HepG2 (cell line): ENCODE data around the gene FKBP14. TPM values are rescaled to one million over a fixed set of nuclear protein-coding genes. Genes with fewer than 3 reads are reported as not detected.

Experiments
- BHLHE40 ChIP-seq: IDR thresholded peaks from 2 replicates; pipeline ENCODE4 v1.6.1; 2011; ENCODE audit warnings: low read length, improper control_type of control experiment
- CCAR2 ChIP-seq: fragments of 200-400 bp; formaldehyde crosslinking; optimal IDR thresholded peaks from 2 replicates; pipeline ENCODE3; 2018; ENCODE audit warnings: low read depth, mild to moderate bottlenecking, low read length, moderate library complexity
- CENPX ChIP-seq: sonication (generic); formaldehyde crosslinking; IDR thresholded peaks from 2 replicates; pipeline ENCODE4 v1.9.0; 2021; ENCODE audit warnings: mild to moderate bottlenecking, missing genetic modification reagents, moderate library complexity
- CHD4 ChIP-seq: fragments of 200-600 bp; sonication (generic); IDR thresholded peaks from 2 replicates; pipeline ENCODE4 v1.7.0; 2017; ENCODE audit warnings: mild to moderate bottlenecking, low read length, borderline replicate concordance
- MYC ChIP-seq: sonication (generic); formaldehyde crosslinking; IDR thresholded peaks from 2 replicates; pipeline ENCODE4 v1.9.0; 2021; ENCODE audit warnings: missing genetic modification reagents, borderline replicate concordance
- NFYC ChIP-seq: IDR thresholded peaks from 2 replicates; pipeline ENCODE4 v1.6.1; 2016; ENCODE audit warnings: missing genetic modification reagents, missing compliant biosample characterization
- RBFOX2 ChIP-seq: fragments of 200-400 bp; formaldehyde crosslinking; IDR thresholded peaks from 2 replicates; pipeline ENCODE4 v1.6.1; 2017; ENCODE audit warnings: low read depth, mild to moderate bottlenecking, low read length
- REL ChIP-seq: sonication (generic); formaldehyde crosslinking; conservative IDR thresholded peaks from 2 replicates; pipeline ENCODE4 v1.8.0; 2022; ENCODE audit warnings: mild to moderate bottlenecking, missing genetic modification reagents, moderate library complexity
- SALL1 ChIP-seq: sonication (generic); formaldehyde crosslinking; IDR thresholded peaks from 2 replicates; pipeline ENCODE4 v1.8.0; 2022; ENCODE audit warnings: mild to moderate bottlenecking, missing genetic modification reagents
- TCF12 ChIP-seq, 2 experiments: fragments of 450-650 bp in 1 of 2; sonication (generic) in 1 of 2; formaldehyde crosslinking in 1 of 2; IDR thresholded peaks; 2 replicates each; pipeline versions ENCODE4 v1.6.1 to v1.8.0; 2017 to 2022; ENCODE audit warnings: antibody characterized with exemption in 1 of 2, mild to moderate bottlenecking in 1 of 2, missing genetic modification reagents in 1 of 2, moderate library complexity in 1 of 2
- ZNF230 ChIP-seq: sonication (generic); formaldehyde crosslinking; IDR thresholded peaks from 2 replicates; pipeline ENCODE4 v1.4.0; 2020; ENCODE audit warnings: mild to moderate bottlenecking, missing genetic modification reagents
- ZNF274 ChIP-seq: sonication (generic); formaldehyde crosslinking; IDR thresholded peaks from 2 replicates; pipeline ENCODE4 v1.5.1; 2020; ENCODE audit warnings: mild to moderate bottlenecking, missing genetic modification reagents
- ZNF34 ChIP-seq: sonication (generic); formaldehyde crosslinking; IDR thresholded peaks from 2 replicates; pipeline ENCODE4 v1.4.0; 2020; ENCODE audit warnings: mild to moderate bottlenecking, missing genetic modification reagents, borderline replicate concordance
- ZNF350 ChIP-seq: sonication (generic); formaldehyde crosslinking; IDR thresholded peaks from 2 replicates; pipeline ENCODE4 v1.4.0; 2020; ENCODE audit warnings: mild to moderate bottlenecking, low read depth, missing genetic modification reagents, borderline replicate concordance
- ZNF564 ChIP-seq: sonication (generic); formaldehyde crosslinking; IDR thresholded peaks from 2 replicates; pipeline ENCODE4 v1.8.1; 2023; ENCODE audit warnings: mild to moderate bottlenecking, missing genetic modification reagents
- ZNF598 ChIP-seq: sonication (generic); formaldehyde crosslinking; IDR thresholded peaks from 2 replicates; pipeline ENCODE4 v1.5.1; 2020; ENCODE audit warnings: mild to moderate bottlenecking, missing genetic modification reagents, borderline replicate concordance
- ZSCAN31 ChIP-seq: sonication (generic); formaldehyde crosslinking; IDR thresholded peaks from 2 replicates; pipeline ENCODE4 v1.5.0; 2020; ENCODE audit warnings: low read depth, mild to moderate bottlenecking, missing genetic modification reagents
- polyA plus RNA-seq, 8 experiments: library from polyadenylated mRNA; depleted of rRNA in 3 of 8; stranded (reverse) in 7 of 8; unstranded in 1 of 8; fragments of >200 nt; fragmentation: Illumina TruSeq in 4 of 8; extraction: Trizol in 4 of 8; gene quantifications; 2 replicates each; pipeline versions ENCODE4 v1.2.1 to v1.2.3, GENCODE V29; 2011 to 2016; ENCODE audit warnings: low read depth in 4 of 8, missing spikeins in 1 of 8, mixed read lengths in 1 of 8; ENCODE audit not compliant: insufficient read depth in 1 of 8
- total RNA-seq, 5 experiments: library from RNA; depleted of rRNA; stranded (reverse); fragments of >200 nt; fragmentation: Illumina TruSeq; extraction: Trizol; gene quantifications; 2 replicates each; pipeline ENCODE4 v1.2.3, GENCODE V29; 2016; ENCODE audit warnings: low read depth in 1 of 5
- TF ChIP-seq, protein P1 (sequence below): sonication (generic); formaldehyde crosslinking; IDR thresholded peaks from 2 replicates; pipeline ENCODE4 v1.5.0; 2020; ENCODE audit warnings: mild to moderate bottlenecking, missing genetic modification reagents
- TF ChIP-seq, protein P2 (sequence below): sonication (generic); formaldehyde crosslinking; IDR thresholded peaks from 2 replicates; pipeline ENCODE4 v1.4.0; 2020; ENCODE audit warnings: missing genetic modification reagents
- TF ChIP-seq, protein P3 (sequence below): IDR thresholded peaks from 2 replicates; pipeline ENCODE4 v1.6.1; 2012; ENCODE audit warnings: inconsistent platforms
- TF ChIP-seq, protein P4 (sequence below): sonication (generic); formaldehyde crosslinking; IDR thresholded peaks from 2 replicates; pipeline ENCODE4 v1.5.0; 2020; ENCODE audit warnings: missing genetic modification reagents, mild to moderate bottlenecking, borderline replicate concordance
- TF ChIP-seq, protein P5 (sequence below): IDR thresholded peaks from 2 replicates; pipeline ENCODE4 v1.6.1; 2018; ENCODE audit warnings: missing genetic modification reagents, mild to moderate bottlenecking, missing compliant biosample characterization

FKBP14 gene
- total and polyA plus RNA-seq, 2 of the 13 experiments (the other 11 are each of a cell fraction or from before 2014, with no cell fraction given) = 20.0 to 32.3 TPM

DNA sequence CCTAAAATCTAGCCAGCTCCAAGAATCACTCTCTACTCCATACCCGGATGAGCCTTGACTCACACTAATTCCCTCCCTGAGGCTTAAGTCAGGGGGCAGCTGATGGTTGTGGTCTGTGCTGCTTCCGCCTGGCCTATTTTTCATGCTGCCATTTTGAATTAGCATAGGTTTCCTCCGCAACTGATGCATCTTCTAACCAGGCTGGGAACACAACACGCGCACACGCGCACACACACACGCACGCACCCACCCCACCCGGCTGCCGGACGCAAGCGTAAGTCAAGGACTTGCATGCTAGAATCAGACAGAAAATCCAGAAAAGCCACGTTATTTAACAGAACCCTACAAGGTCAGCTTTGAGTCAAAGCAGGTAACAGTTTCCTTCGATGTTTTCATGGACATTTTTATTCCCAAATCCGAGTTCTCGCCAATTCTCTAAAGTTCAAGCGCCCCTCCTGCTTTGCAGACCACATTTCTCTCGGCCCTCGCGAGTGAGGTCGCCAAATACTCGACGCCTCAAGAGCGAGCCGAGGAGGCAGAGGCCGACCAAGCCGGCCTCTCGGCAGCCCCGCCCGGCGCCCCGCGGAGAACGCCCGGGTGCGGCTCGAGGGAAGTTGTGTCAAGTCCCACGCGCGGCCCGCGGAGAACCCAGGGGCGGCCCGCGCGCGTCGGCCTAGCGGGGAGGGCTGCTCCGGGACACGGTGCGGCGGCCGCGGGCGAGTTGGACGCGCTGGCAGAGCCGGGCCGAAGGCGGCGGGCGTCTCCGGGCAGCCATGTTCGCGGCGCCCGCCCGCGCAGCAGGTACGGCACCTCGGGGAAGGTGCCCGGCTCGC is 37.9 kb downstream of the FKBP14 start (continued):
- TF ChIP-seq MYC (0 out of 2 replicates have a peak, but pooled peaks have one; percentile 20), ZNF350 (peak; percentile 24; the same call in 1 of the 2 replicates), NFYC (CRISPR knock-in tag) (no peak), ZSCAN31 (CRISPR knock-in tag) (peak; percentile 29; the same call in 1 of the 2 replicates), ZNF34 (CRISPR knock-in tag) (no peak), CENPX (CRISPR knock-in tag) (no peak), RBFOX2 (peak; percentile 80), SALL1 (CRISPR knock-in tag) (peak; percentile 31; the same call in 1 of the 2 replicates), ZNF564 (CRISPR knock-in tag) (no peak), TCF12 (IDR thresholded peaks at IDR 0.05) (no peak), TCF12 (CRISPR knock-in tag; IDR thresholded peaks at IDR 0.05) (no peak), ZNF274 (CRISPR knock-in tag) (peak; percentile 73; the same call in 1 of the 2 replicates), CCAR2 (no peak), BHLHE40 (peak; percentile 33; the same call in 1 of the 2 replicates), ZNF598 (CRISPR knock-in tag) (no peak), ZNF230 (CRISPR knock-in tag) (0 out of 2 replicates have a peak, but pooled peaks have one; percentile 37), CHD4 (0 out of 2 replicates have a peak, but pooled peaks have one; percentile 7), REL (CRISPR knock-in tag) (peak; percentile 38; the same call in 1 of the 2 replicates)
- TF ChIP-seq, protein P1, sequence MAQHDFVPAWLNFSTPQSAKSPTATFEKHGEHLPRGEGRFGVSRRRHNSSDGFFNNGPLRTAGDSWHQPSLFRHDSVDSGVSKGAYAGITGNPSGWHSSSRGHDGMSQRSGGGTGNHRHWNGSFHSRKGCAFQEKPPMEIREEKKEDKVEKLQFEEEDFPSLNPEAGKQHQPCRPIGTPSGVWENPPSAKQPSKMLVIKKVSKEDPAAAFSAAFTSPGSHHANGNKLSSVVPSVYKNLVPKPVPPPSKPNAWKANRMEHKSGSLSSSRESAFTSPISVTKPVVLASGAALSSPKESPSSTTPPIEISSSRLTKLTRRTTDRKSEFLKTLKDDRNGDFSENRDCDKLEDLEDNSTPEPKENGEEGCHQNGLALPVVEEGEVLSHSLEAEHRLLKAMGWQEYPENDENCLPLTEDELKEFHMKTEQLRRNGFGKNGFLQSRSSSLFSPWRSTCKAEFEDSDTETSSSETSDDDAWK (CRISPR knock-in tag) = no peak
- TF ChIP-seq, protein P2, sequence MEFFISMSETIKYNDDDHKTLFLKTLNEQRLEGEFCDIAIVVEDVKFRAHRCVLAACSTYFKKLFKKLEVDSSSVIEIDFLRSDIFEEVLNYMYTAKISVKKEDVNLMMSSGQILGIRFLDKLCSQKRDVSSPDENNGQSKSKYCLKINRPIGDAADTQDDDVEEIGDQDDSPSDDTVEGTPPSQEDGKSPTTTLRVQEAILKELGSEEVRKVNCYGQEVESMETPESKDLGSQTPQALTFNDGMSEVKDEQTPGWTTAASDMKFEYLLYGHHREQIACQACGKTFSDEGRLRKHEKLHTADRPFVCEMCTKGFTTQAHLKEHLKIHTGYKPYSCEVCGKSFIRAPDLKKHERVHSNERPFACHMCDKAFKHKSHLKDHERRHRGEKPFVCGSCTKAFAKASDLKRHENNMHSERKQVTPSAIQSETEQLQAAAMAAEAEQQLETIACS (CRISPR knock-in tag) = no peak
- TF ChIP-seq, protein P3, sequence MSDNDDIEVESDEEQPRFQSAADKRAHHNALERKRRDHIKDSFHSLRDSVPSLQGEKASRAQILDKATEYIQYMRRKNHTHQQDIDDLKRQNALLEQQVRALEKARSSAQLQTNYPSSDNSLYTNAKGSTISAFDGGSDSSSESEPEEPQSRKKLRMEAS = peak; percentile 75
- TF ChIP-seq, protein P4, sequence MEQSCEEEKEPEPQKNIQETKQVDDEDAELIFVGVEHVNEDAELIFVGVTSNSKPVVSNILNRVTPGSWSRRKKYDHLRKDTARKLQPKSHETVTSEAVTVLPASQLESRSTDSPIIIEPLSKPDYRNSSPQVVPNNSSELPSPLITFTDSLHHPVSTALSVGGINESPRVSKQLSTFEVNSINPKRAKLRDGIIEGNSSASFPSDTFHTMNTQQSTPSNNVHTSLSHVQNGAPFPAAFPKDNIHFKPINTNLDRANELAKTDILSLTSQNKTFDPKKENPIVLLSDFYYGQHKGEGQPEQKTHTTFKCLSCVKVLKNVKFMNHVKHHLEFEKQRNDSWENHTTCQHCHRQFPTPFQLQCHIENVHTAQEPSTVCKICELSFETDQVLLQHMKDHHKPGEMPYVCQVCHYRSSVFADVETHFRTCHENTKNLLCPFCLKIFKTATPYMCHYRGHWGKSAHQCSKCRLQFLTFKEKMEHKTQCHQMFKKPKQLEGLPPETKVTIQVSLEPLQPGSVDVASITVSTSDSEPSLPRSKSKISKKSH (CRISPR knock-in tag) = no peak
- TF ChIP-seq, protein P5, sequence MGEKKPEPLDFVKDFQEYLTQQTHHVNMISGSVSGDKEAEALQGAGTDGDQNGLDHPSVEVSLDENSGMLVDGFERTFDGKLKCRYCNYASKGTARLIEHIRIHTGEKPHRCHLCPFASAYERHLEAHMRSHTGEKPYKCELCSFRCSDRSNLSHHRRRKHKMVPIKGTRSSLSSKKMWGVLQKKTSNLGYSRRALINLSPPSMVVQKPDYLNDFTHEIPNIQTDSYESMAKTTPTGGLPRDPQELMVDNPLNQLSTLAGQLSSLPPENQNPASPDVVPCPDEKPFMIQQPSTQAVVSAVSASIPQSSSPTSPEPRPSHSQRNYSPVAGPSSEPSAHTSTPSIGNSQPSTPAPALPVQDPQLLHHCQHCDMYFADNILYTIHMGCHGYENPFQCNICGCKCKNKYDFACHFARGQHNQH (CRISPR knock-in tag) = 0 out of 2 replicates have a peak, but pooled peaks have one; percentile 36
